ENCODE measurements around the gene CATSPER2. TPM values are rescaled to one million over a fixed set of nuclear protein-coding genes. Genes with fewer than 3 reads are reported as not detected.

The CATSPER2 gene
- total RNA-seq, 4 donors from 2014 or later, result 0.51 to 18.9 (median 3.3) TPM

Small RNA genes lying within 50 kb of the gene (small RNA-seq; reads per million reads assigned to genes)
- gene PDIA3P2 (not detected), gene RNU6-554P (not detected), gene RNU6-610P (not detected)

Other genes starting within 250 kb of the CATSPER2 start
- 100 to 1,000 TPM in 1 of 4 donors, 10 to 100 TPM in 3; 30.2 to 150 (median 51.4) TPM for gene TP53BP1, start 155.7 kb downstream of the CATSPER2 start, total RNA-seq
- 10 to 100 TPM in 3 of 4 donors, 1 to 10 TPM in 1; 5.9 to 27.6 (median 12.8) TPM for gene MAP1A, start 131.2 kb downstream of the CATSPER2 start, total RNA-seq
- 10 to 100 TPM in 3 of 4 donors, 1 to 10 TPM in 1; 7.1 to 74.8 (median 42.6) TPM for gene PPIP5K1, start 58.6 kb downstream of the CATSPER2 start, total RNA-seq
- gene CKMT1B, start 54.8 kb downstream of the CATSPER2 start, total RNA-seq, result under 1 TPM in 2 of 4 donors, not detected in 2; 0.29 to 0.90 TPM
- 1 to 10 TPM in 1 of 4 donors, under 1 TPM in 2, not detected in 1; under 0.01 to 2.3 (median 0.88) TPM for gene STRC, start 30.0 kb downstream of the CATSPER2 start, total RNA-seq
- gene CKMT1A, start 45.0 kb upstream of the CATSPER2 start, total RNA-seq, result not detected
- gene PDIA3, start 97.6 kb upstream of the CATSPER2 start, total RNA-seq, result 100 to 1,000 TPM in 3 of 4 donors, 10 to 100 TPM in 1; 82.6 to 264 (median 188) TPM
- gene ELL3, start 128.1 kb upstream of the CATSPER2 start, total RNA-seq, result 1 to 10 TPM in 2 of 4 donors, under 1 TPM in 1, not detected in 1; 0.59 to 9.6 (median 9.6) TPM
- 100 to 1,000 TPM; 131 to 715 (median 367) TPM for gene SERF2, start 143.5 kb upstream of the CATSPER2 start, total RNA-seq
- gene SERINC4, start 151.4 kb upstream of the CATSPER2 start, total RNA-seq, result under 1 TPM in 2 of 4 donors, not detected in 2; 0.28 to 0.49 TPM
- gene HYPK, start 151.8 kb upstream of the CATSPER2 start, total RNA-seq, result 10 to 100 TPM in 3 of 4 donors, 1 to 10 TPM in 1; 4.8 to 42.3 (median 14.1) TPM
- gene MFAP1, start 175.8 kb upstream of the CATSPER2 start, total RNA-seq, result 10 to 100 TPM in 3 of 4 donors, 1 to 10 TPM in 1; 9.5 to 26.3 (median 15.1) TPM
- 100 to 1,000 TPM in 1 of 4 donors, 10 to 100 TPM in 1, 1 to 10 TPM in 1, under 1 TPM in 1; 0.59 to 114 (median 13.0) TPM for gene WDR76, start 178.2 kb upstream of the CATSPER2 start, total RNA-seq

All from uterus (tissue), 4 donors.